Measurements from ENCODE around the gene DEFB129.

DEFB129 gene

GRCh38 chr20:271528-271927 lies 44.5 kb downstream of the DEFB129 start:
- Mint-ChIP-seq H3K9me3 (no peaks in the 10 kb centered on the region), H3K36me3 (no peaks in the 10 kb centered on the region), H3K4me3 (no peak overlapping the region), H3K4me1 (peaks cover 7% of the 10 kb centered on the region), H3K27me3 (no peaks in the 10 kb centered on the region), H3K27ac (no peak overlapping the region)

GRCh38 chr20:272718-273117 lies 45.7 kb downstream of the DEFB129 start:
- Mint-ChIP-seq H3K9me3 (no peaks in the 10 kb centered on the region), H3K36me3 (no peaks in the 10 kb centered on the region), H3K4me3 (no peak overlapping the region), H3K27me3 (no peaks in the 10 kb centered on the region), H3K4me1 (no peaks in the 10 kb centered on the region), H3K27ac (no peak overlapping the region)

- H3K27me3 Mint-ChIP-seq, result no peaks in the 10 kb centered on the region
- H3K36me3 Mint-ChIP-seq, result no peaks in the 10 kb centered on the region
Observed at GRCh38 chr20:273884-274283, 46.8 kb downstream of the DEFB129 start.

GRCh38 chr20:275791-276190 lies 48.7 kb downstream of the DEFB129 start:
- no peaks in the 10 kb centered on the region for H3K9me3 Mint-ChIP-seq
- no peak overlapping the region for H3K27ac Mint-ChIP-seq
- no peaks in the 10 kb centered on the region for H3K4me1 Mint-ChIP-seq
- no peak overlapping the region for H3K4me3 Mint-ChIP-seq
- no peaks in the 10 kb centered on the region for H3K36me3 Mint-ChIP-seq
- no peaks in the 10 kb centered on the region for H3K27me3 Mint-ChIP-seq

More at GRCh38 chr20:273884-274283, 46.8 kb downstream of the DEFB129 start:
- Mint-ChIP-seq H3K4me1 (no peaks in the 10 kb centered on the region), H3K4me3 (no peak overlapping the region), H3K27ac (no peak overlapping the region), H3K9me3 (no peaks in the 10 kb centered on the region)

- H3K4me1 Mint-ChIP-seq, result no peaks in the 10 kb centered on the region
- no peak overlapping the region for H3K27ac Mint-ChIP-seq
- H3K27me3 Mint-ChIP-seq, result no peaks in the 10 kb centered on the region
- H3K9me3 Mint-ChIP-seq, result no peaks in the 10 kb centered on the region
- no peak overlapping the region for H3K4me3 Mint-ChIP-seq
- no peaks in the 10 kb centered on the region for H3K36me3 Mint-ChIP-seq
Observed at GRCh38 chr20:276620-277495, 49.8 kb downstream of the DEFB129 start.

- H3K36me3 Mint-ChIP-seq, result no peaks in the 10 kb centered on the region
- no peaks in the 10 kb centered on the region for H3K9me3 Mint-ChIP-seq
- no peaks in the 10 kb centered on the region for H3K4me1 Mint-ChIP-seq
- no peaks in the 10 kb centered on the region for H3K27me3 Mint-ChIP-seq
- H3K4me3 Mint-ChIP-seq, result no peak overlapping the region
- H3K27ac Mint-ChIP-seq, result no peak overlapping the region
Observed at GRCh38 chr20:277496-277781, 50.4 kb downstream of the DEFB129 start.

GRCh38 chr20:278181-278580 lies 51.1 kb downstream of the DEFB129 start:
- no peak overlapping the region for H3K4me3 Mint-ChIP-seq

GRCh38 chr20:278607-279571 lies 51.8 kb downstream of the DEFB129 start:
- H3K27ac Mint-ChIP-seq, result no peak overlapping the region

More at GRCh38 chr20:278181-278580, 51.1 kb downstream of the DEFB129 start:
- Mint-ChIP-seq H3K9me3 (no peaks in the 10 kb centered on the region), H3K4me1 (no peaks in the 10 kb centered on the region), H3K36me3 (no peaks in the 10 kb centered on the region), H3K27ac (no peak overlapping the region), H3K27me3 (no peaks in the 10 kb centered on the region)

More at GRCh38 chr20:278607-279571, 51.8 kb downstream of the DEFB129 start:
- Mint-ChIP-seq H3K27me3 (no peaks in the 10 kb centered on the region), H3K4me3 (no peak overlapping the region), H3K4me1 (no peaks in the 10 kb centered on the region), H3K36me3 (no peaks in the 10 kb centered on the region), H3K9me3 (no peaks in the 10 kb centered on the region)

All from activated naive CD4-positive, alpha-beta T cell treated with anti-CD3 and anti-CD28 coated beads, Interleukin-2, amount 50 U/mL, for 24 hours (primary cell).